ENCODE data around the gene SLCO3A1. TPM values are rescaled to one million over a fixed set of nuclear protein-coding genes. Genes with fewer than 3 reads are reported as not detected.
"Not testable (repeated sequence)": the region's sequence is repeated elsewhere in the genome, so short reads cannot be mapped to it uniquely, and the experiment has no call there.

SLCO3A1 gene
- total RNA-seq, 1 donor from 2014 or later: 42.3 TPM

DNA sequence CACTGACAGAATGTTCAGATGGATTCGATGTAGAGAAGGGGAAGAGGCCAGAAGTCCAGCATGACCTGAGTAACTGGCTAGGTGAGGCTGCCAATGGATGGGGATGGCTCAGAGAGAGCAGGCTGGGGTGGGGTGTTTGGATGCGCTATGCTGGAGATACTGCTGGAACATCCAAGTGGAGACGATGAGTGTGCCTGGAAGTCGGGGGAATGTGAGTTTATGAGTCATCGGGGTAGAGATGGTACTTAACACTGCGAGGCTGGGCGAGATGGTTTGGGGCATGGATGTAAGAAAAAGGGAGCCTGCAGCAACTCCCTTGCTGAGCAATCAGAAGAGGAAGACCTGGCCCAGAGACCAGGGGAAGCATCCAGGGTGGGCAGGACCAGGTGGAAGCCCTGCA lies 180.7 kb downstream of the SLCO3A1 start:
- DNase-seq (ENCODE audit: low spot score): no peak

DNA sequence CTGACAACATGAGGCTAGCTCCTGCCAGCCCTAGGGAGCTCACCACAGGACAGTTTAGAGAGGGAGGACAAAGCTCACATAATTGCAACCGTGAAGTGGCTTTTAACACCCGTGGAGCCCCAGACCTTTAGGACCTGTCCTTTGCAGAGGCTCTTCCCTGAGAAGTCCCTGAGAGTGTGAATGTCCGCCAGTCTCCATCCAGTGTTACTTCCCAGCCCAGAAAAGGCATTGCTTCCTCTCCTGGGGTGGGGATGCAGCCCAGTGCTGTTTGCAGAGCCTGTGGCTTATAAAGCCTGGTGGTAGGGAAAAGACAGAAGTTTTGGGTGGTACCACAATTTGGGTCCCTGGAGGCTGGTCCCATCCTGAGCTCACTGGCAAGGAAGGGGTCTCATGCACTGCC lies 182.0 kb downstream of the SLCO3A1 start:
- DNase-seq (ENCODE audit: low spot score): no peak

DNA sequence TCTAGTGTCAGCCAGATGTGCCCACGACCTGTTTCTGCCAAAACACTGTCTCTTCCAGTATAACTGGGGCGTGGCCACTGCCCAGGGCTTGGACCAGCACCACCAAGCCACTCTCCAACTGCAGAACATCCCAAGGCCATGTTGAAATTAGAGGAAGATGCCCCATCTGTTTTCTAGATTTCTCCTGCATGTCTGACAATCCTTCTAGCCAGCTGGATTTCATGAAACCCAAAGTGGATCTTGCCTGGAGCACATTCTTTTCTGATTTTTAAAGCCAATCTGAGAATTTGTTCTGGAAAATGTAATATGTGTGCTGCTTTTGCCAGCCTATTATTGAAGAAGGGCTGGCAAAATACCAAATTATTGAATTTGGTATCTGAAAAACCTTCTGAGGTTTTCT lies 182.5 kb downstream of the SLCO3A1 start:
- DNase-seq (ENCODE audit: low spot score): no peak

GRCh38 chr15:92037491-92037890 lies 184.0 kb downstream of the SLCO3A1 start:
- DNase-seq (ENCODE audit: low spot score): no peak

GRCh38 chr15:92040350-92040749 lies 186.8 kb downstream of the SLCO3A1 start:
- no peak for DNase-seq (ENCODE audit: low spot score)

GRCh38 chr15:92041371-92041770 lies 187.9 kb downstream of the SLCO3A1 start:
- no peak for DNase-seq (ENCODE audit: low spot score)

- no peak for DNase-seq (ENCODE audit: low spot score)
Measured at GRCh38 chr15:92043283-92043682, 189.8 kb downstream of the SLCO3A1 start.

GRCh38 chr15:92044203-92044909 lies 190.8 kb downstream of the SLCO3A1 start:
- no peak for DNase-seq (ENCODE audit: low spot score)

GRCh38 chr15:92047900-92048299 lies 194.4 kb downstream of the SLCO3A1 start:
- DNase-seq (ENCODE audit: low spot score): no peak

- no peak for DNase-seq (ENCODE audit: low spot score)
Measured at GRCh38 chr15:92048739-92049138, 195.2 kb downstream of the SLCO3A1 start.

DNA sequence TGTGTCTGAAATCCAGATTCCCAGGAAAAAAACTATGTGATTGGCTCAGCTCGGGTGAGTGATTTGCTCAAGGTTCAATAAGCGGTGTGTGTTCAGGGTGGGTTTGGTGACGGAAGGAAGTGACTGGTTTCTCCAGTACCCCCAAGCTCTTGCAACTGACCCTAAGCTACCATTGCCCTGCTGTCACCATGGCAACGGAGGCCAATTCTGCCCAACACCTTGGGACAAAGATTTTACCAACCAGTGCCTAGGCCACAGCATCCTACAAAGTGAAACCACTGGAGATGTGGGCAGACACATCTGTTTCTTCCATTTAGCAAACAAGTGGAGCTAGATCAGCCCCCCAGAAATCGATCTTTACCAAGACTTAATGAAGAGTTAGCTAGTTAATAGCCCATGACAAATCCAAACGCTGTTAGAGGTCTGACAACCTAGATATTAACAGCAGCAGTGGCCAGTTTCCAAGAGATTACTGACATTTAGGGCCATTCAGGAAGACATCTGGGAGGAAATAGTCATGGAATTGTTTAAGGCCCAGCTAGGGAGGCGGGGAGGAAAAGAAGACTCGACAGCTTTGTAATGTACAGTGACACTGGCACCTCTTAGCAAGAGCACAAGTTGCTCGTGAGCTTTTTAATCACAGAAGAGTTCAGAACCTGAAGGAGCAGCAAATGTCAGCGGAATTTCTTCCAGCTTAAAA lies 195.9 kb downstream of the SLCO3A1 start:
- DNase-seq (ENCODE audit: low spot score): no peak

DNA sequence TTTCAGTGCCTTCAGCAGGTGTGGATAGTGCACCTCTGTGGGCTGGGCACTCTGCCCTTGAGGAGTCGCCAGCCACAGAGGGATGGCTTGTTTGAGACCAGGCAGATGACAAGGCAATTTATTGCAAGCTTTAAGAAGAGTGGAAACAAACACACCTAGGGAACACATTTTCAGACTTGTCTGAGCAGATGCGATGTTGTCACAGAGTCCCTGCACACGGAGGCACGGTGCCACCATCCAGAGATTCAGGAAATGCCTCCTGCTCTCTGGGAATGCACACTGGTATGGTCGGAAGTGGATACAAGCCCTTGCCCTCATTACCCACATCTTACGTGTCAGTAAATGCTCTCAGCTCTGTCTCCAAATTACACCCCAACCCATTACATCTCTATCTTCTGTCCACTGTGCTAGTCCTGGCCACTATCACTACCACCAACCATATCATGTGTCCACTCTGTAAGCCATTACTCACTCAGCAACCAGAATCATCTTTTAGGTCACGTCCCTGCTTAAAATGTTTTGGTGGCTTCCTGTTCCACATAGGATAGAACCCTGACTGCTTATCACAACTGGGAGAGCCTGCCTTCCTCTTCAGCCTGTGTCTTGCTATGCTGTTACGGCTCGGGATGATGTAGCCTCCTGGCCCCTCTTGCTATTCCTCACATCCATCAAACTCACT lies 196.9 kb downstream of the SLCO3A1 start:
- no peak for DNase-seq (ENCODE audit: low spot score)

DNA sequence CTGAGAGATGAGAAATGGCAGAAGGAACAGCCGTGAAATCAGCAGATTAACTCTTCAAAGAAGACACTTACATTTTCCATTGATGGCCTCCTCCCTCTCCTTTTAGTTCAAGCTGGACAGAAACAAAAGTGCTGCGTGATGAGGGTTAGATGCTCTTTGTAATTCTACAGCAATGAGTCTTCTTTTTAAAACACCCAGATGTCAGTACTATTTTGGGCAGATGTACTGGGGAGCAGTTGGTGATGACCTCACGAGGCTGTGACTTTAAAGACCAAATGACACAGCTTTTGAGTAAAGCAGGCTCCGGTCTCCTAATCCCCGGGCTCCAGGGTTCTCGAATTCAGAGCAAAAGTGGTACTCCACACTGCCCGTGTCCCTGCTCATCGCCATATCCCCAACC lies 198.2 kb downstream of the SLCO3A1 start:
- no peak for DNase-seq (ENCODE audit: low spot score)

- DNase-seq (ENCODE audit: low spot score): no peak
Measured at GRCh38 chr15:92053753-92054316, 200.3 kb downstream of the SLCO3A1 start.

- no peak for DNase-seq (ENCODE audit: low spot score)
Measured at GRCh38 chr15:92056875-92057274, 203.4 kb downstream of the SLCO3A1 start.

DNA sequence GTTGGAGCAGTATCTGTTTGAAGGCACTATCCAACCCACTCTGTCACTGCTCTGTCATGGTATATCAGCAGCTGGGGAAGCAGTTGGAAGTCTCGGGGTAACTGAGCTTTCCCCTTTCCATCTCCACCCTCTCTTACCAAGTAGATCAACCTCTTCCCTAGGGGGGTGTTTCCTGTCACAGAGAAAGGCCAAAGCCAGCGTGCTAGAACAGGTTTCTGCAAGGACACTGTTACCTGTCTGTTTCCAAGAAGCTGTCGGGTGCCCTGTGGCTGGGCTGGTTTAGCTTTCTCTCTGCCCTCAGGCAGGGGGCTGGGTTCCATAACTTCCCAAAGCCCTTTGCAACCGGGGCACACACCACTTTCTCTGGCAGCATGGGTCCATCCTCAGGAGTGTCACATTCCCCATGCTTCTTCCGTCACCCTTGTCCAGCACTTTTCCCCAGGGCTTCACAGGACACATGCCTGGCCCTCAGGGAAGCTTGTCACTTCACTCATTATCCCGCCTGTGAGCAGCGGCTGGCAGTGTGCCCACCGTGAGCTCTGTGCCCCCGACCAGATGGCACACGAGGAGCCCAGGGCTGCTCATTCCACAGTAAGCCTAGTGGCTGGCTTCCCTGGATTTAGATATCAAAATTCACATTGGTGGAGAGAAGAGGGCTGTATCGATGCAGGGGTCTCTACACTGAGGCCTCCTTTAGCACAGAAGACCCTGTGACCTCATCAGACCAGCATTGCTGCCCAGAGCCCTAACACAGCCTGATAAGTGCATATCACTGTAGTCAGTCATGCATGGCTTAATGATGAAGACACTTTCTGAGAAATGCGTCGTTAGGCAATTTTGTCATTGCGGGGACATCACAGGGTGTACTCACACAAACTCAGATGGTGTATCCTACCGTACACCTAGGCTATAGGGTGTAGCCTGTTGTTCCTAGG lies 205.8 kb downstream of the SLCO3A1 start:
- peak; percentile 61 for DNase-seq (ENCODE audit: low spot score)

DNA sequence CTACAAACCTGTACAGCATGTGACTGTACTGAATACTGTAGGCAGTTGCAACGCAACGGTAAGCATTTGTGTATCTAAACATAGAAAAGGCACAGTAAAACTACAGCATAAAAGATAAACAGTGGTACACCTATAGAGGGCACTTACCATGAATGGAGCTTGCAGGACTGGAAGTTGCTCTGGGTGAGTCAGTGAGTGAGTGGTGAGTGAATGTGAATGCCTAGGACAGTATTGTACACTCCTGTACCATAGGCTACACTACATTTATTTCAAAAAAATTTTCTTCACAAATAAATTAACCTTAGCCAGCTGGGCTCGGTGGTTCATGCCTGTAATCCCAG lies 206.4 kb downstream of the SLCO3A1 start:
- not testable (repeated sequence) for DNase-seq (ENCODE audit: low spot score)

DNA sequence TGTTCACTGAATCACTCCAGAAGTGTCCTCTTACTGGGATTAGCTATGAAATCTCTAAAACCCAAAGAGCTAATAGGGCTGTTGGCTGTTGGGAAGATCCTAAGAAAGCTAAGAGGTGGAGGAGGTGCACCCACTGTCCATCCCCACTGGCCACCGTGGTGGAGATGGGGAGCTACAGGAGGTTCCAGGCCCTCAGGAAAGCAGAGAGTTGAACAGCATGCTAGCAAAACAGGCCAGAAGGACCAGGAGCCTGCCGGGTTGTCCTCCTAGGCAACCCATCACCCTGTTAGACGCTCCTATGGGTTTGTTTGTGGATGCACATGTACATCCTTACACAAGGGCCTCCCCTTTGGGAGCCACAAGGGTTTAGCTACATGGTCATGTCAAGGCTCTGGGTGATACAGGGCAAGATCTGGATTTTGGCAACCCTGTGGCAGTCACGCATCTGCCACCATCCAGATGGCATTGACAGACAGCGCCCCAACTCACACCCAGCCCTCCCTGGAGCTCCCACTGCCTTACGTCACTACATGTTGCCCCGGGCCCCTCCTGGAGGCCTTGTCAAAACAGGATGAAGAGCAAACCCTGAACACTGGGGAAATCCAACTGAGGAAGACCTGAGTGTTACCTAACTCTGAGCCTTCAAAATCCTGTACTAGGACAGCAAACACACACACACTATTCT lies 208.1 kb downstream of the SLCO3A1 start:
- DNase-seq (ENCODE audit: low spot score): no peak

DNA sequence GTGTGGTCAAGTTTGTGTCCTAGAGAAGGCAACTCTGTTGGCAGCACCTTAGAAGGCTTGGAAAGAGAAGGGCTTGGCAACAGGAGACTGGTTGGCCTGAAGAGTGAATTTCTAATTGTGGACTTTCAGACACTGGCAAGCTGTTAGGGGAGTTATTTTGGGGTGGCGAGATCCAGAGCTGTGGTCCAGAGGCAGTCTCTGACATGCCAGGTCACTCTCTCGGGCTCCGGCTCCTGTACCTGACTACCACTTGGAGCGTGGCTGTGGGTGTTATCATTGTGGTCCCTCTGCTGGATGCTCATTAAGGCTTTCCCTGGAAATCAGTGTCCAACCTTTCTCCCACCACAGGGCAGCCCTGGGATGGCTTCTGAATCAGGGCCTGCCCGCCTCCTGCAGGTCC lies 209.0 kb downstream of the SLCO3A1 start:
- no peak for DNase-seq (ENCODE audit: low spot score)

GRCh38 chr15:92068121-92068520 lies 214.6 kb downstream of the SLCO3A1 start:
- no peak for DNase-seq (ENCODE audit: low spot score)

Data from ureter (tissue), 1 donor.